RCC 7860 (cell line): Measurements from ENCODE around the gene NPIPB2.
A peak's percentile ranks its signal among the peaks of the same experiment; 100 is the strongest.
"Not testable (repeated sequence)": the region's sequence is repeated elsewhere in the genome, so short reads cannot be mapped to it uniquely, and the experiment has no call there.

Source experiments
- DNase-seq: peaks from one replicate; pipeline ENCODE4 v3.0.0-alpha.2; 2015; ENCODE audit warnings: low spot score
- FAIRE-seq: peaks from 2 replicates; lab custom pipeline; 2012; peaks lifted over from hg19 to GRCh38; lab: Jason Lieb, UNC

Gene NPIPB2

DNA sequence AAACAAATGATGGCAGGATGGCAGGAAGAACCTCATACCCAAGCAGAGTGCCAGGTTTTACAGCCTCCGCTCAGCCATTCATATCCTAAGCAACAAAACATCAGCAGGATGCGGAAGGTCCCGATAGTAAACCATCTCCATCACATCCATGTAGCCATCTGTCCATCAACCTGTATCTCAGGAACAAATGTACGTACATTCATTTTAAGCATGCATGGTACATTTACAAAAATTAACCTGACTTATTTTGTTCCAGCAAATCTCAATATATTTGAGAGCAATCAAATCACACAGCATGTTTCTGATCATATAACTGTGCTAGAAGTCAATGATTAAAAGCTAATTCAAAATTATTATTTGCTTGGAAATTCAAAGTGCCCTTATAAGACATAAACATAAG is at the start of gene NPIPB2:
Gene NPIPB2, minus strand, starts transcription at position 101 of the 400 bp plus-strand sequence. Its CDS starts 0 bp downstream, at position 101.
- FAIRE-seq, DNase-seq: not testable (repeated sequence)

DNA sequence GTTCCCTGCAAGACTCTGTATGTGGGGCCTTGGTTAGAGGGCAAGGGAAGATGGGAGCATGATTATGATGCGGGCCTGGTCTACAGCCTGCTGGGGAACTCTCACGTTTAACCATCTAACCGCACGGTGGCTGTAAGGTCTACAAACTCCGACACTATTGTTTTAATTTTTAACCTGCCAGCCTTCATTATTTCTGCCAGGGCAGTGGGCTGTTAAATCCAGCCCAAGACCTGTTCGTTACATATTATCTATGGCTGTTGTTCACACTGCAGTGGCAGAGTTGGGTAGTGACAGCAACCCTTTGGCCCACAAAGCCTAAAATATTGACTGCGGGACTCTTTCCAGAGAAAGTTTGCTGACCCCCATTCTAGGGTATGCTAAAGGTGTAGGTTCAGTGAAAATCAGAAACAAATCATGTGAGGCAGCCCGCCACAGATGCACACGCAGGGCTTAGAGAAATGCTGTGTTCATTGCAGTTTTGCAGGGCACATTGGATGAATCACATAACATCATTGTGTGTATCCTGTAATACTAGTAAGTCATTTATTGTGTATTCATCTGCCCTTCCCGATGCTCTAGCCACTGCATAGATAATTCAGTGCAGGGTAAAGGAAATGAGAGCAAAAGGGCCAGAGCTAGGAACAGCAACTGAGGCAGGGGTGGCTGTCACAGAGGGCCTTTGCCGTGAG is 49.0 kb upstream of the NPIPB2 start:
- FAIRE-seq: peak; percentile 96

GRCh38 chr16:11988258-11988978 is 46.6 kb upstream of the NPIPB2 start:
- no peak for DNase-seq
- FAIRE-seq: no peak

More for the DNA sequence above, 49.0 kb upstream of the NPIPB2 start:
- DNase-seq: peak; percentile 79

- FAIRE-seq (no peak), DNase-seq (no peak)
These were observed 44.7 kb upstream of the NPIPB2 start for GRCh38 chr16:11986521-11987057.

GRCh38 chr16:11985250-11985649 is 43.4 kb upstream of the NPIPB2 start:
- FAIRE-seq (no peak), DNase-seq (no peak)

DNA sequence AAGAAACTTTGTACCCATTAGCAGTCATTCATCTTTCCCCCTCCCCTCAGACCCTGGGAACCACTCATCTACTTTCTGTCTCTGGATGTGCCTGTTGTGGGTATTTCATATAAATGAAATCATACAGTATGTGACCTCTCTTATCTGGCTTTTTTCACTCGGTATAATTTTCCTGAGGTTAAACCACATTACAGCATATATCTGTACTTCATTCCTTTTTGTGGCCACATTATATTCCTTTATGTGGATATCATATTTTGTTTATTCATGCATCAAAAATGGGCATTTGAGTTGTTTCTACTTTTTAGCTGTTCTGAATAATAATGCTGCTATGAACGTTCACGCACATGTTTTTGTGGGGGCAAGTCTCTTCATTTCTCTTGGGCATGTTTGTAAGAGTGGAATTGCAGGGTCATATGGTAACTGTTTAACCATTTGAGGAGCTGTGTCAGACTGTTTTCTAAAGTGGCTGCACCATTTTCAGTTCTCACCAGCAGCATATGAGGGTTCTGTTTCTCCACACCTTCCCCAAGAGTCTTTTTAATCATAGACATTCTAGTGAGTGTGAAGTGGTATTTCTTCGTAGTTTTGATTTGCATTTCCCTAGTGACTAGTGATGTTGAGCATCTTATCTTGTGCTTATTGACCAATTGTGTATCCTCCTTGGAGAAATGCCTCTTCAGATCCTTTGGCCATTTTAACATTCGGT is 38.4 kb upstream of the NPIPB2 start:
- DNase-seq: no peak
- no peak for FAIRE-seq

DNA sequence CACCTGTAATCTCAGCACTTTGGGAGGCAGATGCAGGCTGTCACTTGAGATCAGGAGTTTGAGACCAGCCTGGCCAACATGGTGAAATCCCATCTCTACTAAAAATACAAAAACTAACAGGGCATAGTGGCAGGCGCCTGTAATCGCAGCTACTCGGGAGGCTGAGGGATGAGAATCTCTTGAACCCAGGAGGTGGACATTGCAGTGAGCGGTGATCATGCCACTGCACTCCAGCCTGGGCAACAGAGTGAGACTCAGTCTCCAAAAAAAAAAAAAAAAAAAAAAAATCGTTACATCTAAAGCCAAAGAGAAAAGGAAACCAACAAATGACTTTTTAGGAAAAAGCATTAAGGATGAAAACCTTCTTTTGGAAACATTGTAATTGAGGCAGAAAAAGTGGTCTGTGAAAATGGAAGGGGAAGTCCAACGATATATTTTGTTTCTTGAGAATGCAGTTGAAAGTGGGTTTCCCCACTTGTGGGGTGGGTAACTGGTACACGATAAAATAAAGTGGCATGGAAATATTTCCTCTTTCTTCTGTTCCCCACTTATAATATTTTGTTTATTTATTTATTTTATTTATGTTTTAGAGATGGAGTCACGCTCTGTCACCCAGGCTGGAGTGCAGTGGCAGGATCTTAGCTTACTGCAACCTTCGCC is 37.3 kb upstream of the NPIPB2 start:
- DNase-seq (no peak), FAIRE-seq (no peak)

DNA sequence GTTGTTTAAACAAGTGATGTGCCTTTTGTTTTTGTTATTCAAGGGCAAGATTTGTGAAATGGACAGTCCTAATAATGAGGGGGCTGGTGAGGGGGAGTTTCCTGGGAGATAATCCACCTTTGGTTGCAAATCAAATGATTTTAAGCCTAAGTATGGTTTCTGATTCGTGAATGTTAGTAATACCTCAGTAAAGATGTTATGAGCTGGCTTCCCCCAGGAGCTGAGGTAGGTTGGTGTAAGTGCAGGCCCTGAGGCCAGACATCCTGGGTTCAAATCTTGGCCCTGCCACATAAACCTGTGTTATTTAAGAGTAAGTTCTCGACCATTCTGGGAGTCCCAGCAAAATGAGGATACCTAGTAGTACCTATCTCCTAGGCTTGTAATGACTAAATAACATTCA is 36.2 kb upstream of the NPIPB2 start:
- DNase-seq (no peak), FAIRE-seq (no peak)

GRCh38 chr16:11977376-11978041 is 35.7 kb upstream of the NPIPB2 start:
- FAIRE-seq (no peak), DNase-seq (peak; percentile 45)

GRCh38 chr16:11976850-11977375 is 35.1 kb upstream of the NPIPB2 start:
- DNase-seq: no peak

DNA sequence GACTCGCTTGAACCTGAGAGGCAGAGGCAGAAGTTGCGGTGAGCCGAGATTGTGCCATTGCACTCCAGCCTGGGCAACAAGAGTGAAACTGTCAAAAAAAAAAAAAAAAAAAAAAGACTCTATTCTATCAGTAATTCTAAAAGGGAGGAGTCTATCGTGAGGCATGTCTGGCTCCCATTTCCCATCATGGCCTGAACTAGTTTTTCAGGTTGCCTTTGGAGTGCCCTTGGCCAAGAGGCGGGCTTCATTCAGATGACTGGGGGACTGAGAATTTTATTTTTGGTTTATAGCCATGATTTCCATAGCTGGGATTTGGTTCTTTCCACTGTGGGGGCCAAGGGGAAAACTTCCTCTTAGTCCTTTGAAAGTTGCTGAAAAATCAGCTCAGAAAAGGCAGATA is 31.2 kb upstream of the NPIPB2 start:
- FAIRE-seq: no peak
- DNase-seq: no peak

More at GRCh38 chr16:11976850-11977375, 35.1 kb upstream of the NPIPB2 start:
- FAIRE-seq: no peak

- FAIRE-seq: no peak
- DNase-seq: no peak
These were observed 30.3 kb upstream of the NPIPB2 start for GRCh38 chr16:11972128-11972527.

DNA sequence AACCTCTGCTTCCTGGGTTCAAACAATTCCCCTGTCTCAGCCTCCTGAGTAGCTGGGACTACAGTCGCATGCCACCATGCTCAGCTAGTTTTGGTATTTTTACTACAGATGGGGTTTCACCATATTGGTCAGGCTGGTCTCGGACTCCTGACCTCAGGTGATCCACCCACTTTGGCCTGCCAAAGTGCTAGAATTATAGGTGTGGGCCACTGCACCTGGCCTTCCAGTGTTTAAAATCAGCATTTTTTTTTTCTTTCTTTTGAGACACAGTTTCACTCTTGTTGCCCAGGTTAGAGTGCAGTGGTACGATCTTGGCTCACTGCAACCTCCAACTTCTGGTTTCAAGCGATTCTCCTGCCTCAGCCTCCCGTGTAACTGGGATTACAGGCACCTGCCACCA is 28.4 kb upstream of the NPIPB2 start:
- FAIRE-seq, DNase-seq: not testable (repeated sequence)

GRCh38 chr16:11968577-11968976 is 26.7 kb upstream of the NPIPB2 start:
- no peak for DNase-seq
- FAIRE-seq: no peak

GRCh38 chr16:11967195-11967911 is 25.5 kb upstream of the NPIPB2 start:
- FAIRE-seq: no peak
- DNase-seq: no peak

DNA sequence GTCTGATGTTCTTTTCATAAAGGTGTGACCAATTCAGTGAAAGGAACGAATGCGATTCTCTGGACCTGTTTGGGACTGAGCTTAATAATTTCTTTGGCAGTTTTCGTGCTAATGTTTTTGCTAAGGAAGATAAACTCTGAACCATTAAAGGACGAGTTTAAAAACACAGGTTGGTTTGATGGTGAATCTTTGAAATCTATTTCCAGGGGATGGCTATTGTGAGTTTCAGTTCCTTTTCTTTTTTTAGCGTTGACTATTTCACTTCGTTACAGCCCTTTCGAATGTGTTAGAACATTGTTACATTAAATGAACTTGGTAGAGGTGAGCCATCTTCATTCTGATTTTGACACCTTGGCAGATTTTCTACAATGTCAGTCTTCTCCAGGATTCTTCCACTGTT is 24.3 kb upstream of the NPIPB2 start:
- DNase-seq (no peak), FAIRE-seq (no peak)

GRCh38 chr16:11964761-11965551 is 23.1 kb upstream of the NPIPB2 start, which contains the start of gene TNFRSF17:
Gene TNFRSF17 (plus strand): TSS chr16:11965210. CDS start chr16:11965325, 115 bp downstream.
- DNase-seq (no peak), FAIRE-seq (no peak)

DNA sequence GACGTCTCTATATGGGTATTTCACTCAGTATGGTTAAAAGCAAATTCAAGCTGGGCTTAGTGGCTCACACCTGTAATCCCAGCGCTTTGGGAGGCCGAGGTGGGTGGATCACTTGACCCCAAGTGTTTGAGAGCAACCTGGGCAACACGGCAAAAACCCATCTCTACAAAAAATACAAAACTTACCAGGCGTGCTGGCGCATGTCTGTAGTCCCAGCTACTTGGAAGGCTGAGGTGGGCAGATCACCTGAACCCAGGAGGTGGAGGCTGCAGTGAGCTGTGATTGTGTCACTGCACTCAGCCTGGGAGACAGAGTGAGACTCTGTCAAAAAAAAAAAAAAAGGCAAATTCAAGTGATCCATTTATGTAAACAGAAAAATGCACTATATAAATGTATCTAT is 21.9 kb upstream of the NPIPB2 start:
- FAIRE-seq (no peak), DNase-seq (no peak)
